K562 (cell line): ENCODE results near the gene C18orf63. TPM values are rescaled to one million over a fixed set of nuclear protein-coding genes. Genes with fewer than 3 reads are reported as not detected.

Source experiments
- ATAC-seq: fragments of 200-7000 bp; cut with Tn5 transposase; 3 replicates; pipeline ENCODE4 v1.9.1; 2020; ENCODE audit warnings: moderate library complexity
- BruUV-seq: library from RNA; stranded (reverse); fragments of 400-500 nt; replicated peaks from 2 replicates; lab custom pipeline; 2021; lab: Mats Ljungman, UMichigan
- CTCF ChIA-PET: fragments of 300-600 bp; formaldehyde crosslinking; extraction: SDS; loops from one replicate; lab custom pipeline; 2021; ENCODE audit warnings: low intra/inter-chr PET ratio; lab: Yijun Ruan, JAX
- POLR2A ChIA-PET: fragments of 300-600, 350-650 bp; sonication (Branson Sonifier 250); formaldehyde crosslinking; extraction: SDS; loops from one replicate; lab custom pipeline; 2021; ENCODE audit warnings: antibody characterized with exemption, inconsistent platforms; lab: Yijun Ruan, JAX
- DNase-seq, 4 experiments: peaks; one replicate each; pipeline versions ENCODE4 v3.0.0 to v3.0.0-alpha.2; 2011 to 2018; ENCODE audit warnings: low spot score in 3 of 4, mixed read lengths in 3 of 4; ENCODE audit errors: extremely low read depth in 1 of 4
- FAIRE-seq: peaks from 2 replicates; lab custom pipeline; 2011; peaks lifted over from hg19 to GRCh38; lab: Jason Lieb, UNC
- H2AFZ ChIP-seq: 2 replicates; pipeline ENCODE4 v1.6.0; 2011; ENCODE audit warnings: low read depth, low read length, control low read depth, inconsistent platforms
- H3K27ac ChIP-seq: fragments of 200-600 bp; 3 replicates; pipeline ENCODE4 v1.8.0; 2011; ENCODE audit warnings: low read depth, mild to moderate bottlenecking, control low read depth, inconsistent platforms, low read length, moderate library complexity, mixed read lengths; ENCODE audit errors: extremely low read depth
- H3K27me3 ChIP-seq, 2 experiments: fragments of 300-600 bp in 1 of 2; 2 replicates in 1 of 2; 3 replicates in 1 of 2; pipeline versions ENCODE4 v1.6.0 to v1.8.0; 2011; ENCODE audit warnings: inconsistent platforms in 2 of 2, low read length in 2 of 2, mild to moderate bottlenecking in 1 of 2, mixed read lengths in 1 of 2, moderate library complexity in 1 of 2; ENCODE audit not compliant: control insufficient read depth in 2 of 2, insufficient read depth in 2 of 2
- H3K36me3 ChIP-seq: fragments of 300-600 bp; 3 replicates; pipeline ENCODE4 v1.8.0; 2011; ENCODE audit warnings: mild to moderate bottlenecking, low read length, inconsistent platforms; ENCODE audit not compliant: control insufficient read depth, insufficient read depth
- H3K4me1 ChIP-seq, 2 experiments: fragments of 200-600 bp in 1 of 2; replicated peaks in 1 of 2; 2 replicates in 1 of 2; 3 replicates in 1 of 2; pipeline versions ENCODE4 v1.5.1 to v1.8.0; 2011; ENCODE audit warnings: inconsistent platforms in 2 of 2, low read length in 2 of 2, mild to moderate bottlenecking in 1 of 2, mixed read lengths in 1 of 2, moderate library complexity in 1 of 2; ENCODE audit not compliant: control insufficient read depth in 2 of 2, insufficient read depth in 2 of 2
- H3K4me2 ChIP-seq: 2 replicates; pipeline ENCODE4 v1.6.1; 2011; ENCODE audit warnings: low read length, control low read depth, inconsistent platforms, mixed read lengths; ENCODE audit not compliant: insufficient read depth
- H3K4me3 ChIP-seq: fragments of 200-600 bp; sonication (generic), shearing (Covaris generic); 2 replicates; pipeline ENCODE4 v1.5.1; 2016; ENCODE audit warnings: control low read depth, inconsistent platforms
- H3K79me2 ChIP-seq: fragments of 200-600 bp; 3 replicates; pipeline ENCODE4 v1.8.0; 2011; ENCODE audit warnings: low read length, inconsistent platforms; ENCODE audit not compliant: control insufficient read depth, insufficient read depth
- H3K9ac ChIP-seq, 2 experiments: 2 replicates each; pipeline versions ENCODE4 v1.6.0 to v1.6.1; 2011; ENCODE audit warnings: low read depth in 2 of 2, low read length in 2 of 2, control low read depth in 1 of 2, inconsistent platforms in 1 of 2, mild to moderate bottlenecking in 1 of 2, mixed read lengths in 1 of 2; ENCODE audit not compliant: insufficient read depth in 1 of 2
- H3K9me1 ChIP-seq: one replicate; pipeline ENCODE4 v1.6.0; 2011; ENCODE audit warnings: inconsistent platforms, mild to moderate bottlenecking, low read length, moderate library complexity; ENCODE audit not compliant: control insufficient read depth, insufficient read depth
- H3K9me3 ChIP-seq: replicated peaks from 2 replicates; pipeline ENCODE4 v1.5.1; 2011; ENCODE audit warnings: low read depth, low read length, inconsistent platforms; ENCODE audit not compliant: control insufficient read depth, insufficient read depth
- H4K20me1 ChIP-seq: replicated peaks from 2 replicates; pipeline ENCODE4 v1.6.1; 2011; ENCODE audit warnings: low read length, inconsistent platforms, mixed read lengths; ENCODE audit not compliant: control insufficient read depth, insufficient read depth
- ARID3A ChIP-seq: IDR thresholded peaks from 2 replicates; pipeline ENCODE4 v1.6.1; 2012; ENCODE audit warnings: low read depth, low read length, improper control_type of control experiment, borderline replicate concordance
- CBX1 ChIP-seq: sonication (generic); IDR thresholded peaks from 2 replicates; pipeline ENCODE4 v1.6.1; 2016; ENCODE audit warnings: antibody characterized with exemption, low read depth, mild to moderate bottlenecking
- ERF ChIP-seq: fragments of 450-650 bp; formaldehyde crosslinking; IDR thresholded peaks from 2 replicates; pipeline ENCODE4 v1.4.0; 2020; ENCODE audit warnings: mild to moderate bottlenecking, mixed read lengths
- HMGN3 ChIP-seq: IDR thresholded peaks from 2 replicates; pipeline ENCODE4 v1.6.1; 2011; ENCODE audit warnings: borderline replicate concordance, low read depth, mild to moderate bottlenecking, mixed read lengths, low read length; ENCODE audit not compliant: insufficient read length; ENCODE audit errors: extremely low read depth
- ILK ChIP-seq: fragments of 450-650 bp; IDR thresholded peaks from 2 replicates; pipeline ENCODE4 v1.6.1; 2016; ENCODE audit warnings: missing genetic modification characterization, low read depth, mild to moderate bottlenecking, missing compliant biosample characterization, moderate library complexity, borderline replicate concordance
- KAT2B ChIP-seq: IDR thresholded peaks from one replicate; pipeline ENCODE4 v1.6.1; 2012; ENCODE audit warnings: low read depth, mild to moderate bottlenecking, control low read depth, inconsistent platforms, low read length, moderate library complexity
- MECOM ChIP-seq: fragments of 250-450 bp; sonication (Bioruptor Pico); IDR thresholded peaks from 2 replicates; pipeline ENCODE4 v1.8.0; 2022; ENCODE audit warnings: inconsistent platforms
- MLLT1 ChIP-seq, 2 experiments: fragments of 450-650 bp; IDR thresholded peaks; 2 replicates each; pipeline ENCODE4 v1.6.1; 2016
- OTX1 ChIP-seq: fragments of 450-650 bp; formaldehyde crosslinking; IDR thresholded peaks from 2 replicates; pipeline ENCODE4 v1.4.0; 2022; ENCODE audit warnings: mild to moderate bottlenecking
- PML ChIP-seq: IDR thresholded peaks from 2 replicates; pipeline ENCODE4 v1.6.1; 2012; ENCODE audit warnings: low read length, inconsistent platforms
- POLR3A ChIP-seq: IDR thresholded peaks from 2 replicates; pipeline ENCODE4 v1.6.1; 2011; ENCODE audit warnings: borderline replicate concordance, mild to moderate bottlenecking, moderate library complexity; ENCODE audit not compliant: insufficient read length, insufficient read depth; ENCODE audit errors: extremely low read depth
- PYGO2 ChIP-seq: fragments of 450-650 bp; IDR thresholded peaks from 2 replicates; pipeline ENCODE4 v1.6.1; 2016; ENCODE audit warnings: mild to moderate bottlenecking, missing genetic modification characterization, moderate library complexity, missing compliant biosample characterization
- RAD21 ChIP-seq, 2 experiments: fragments of 250-450 bp in 1 of 2; fragments of 450-650 bp in 1 of 2; sonication (Bioruptor Pico) in 1 of 2; formaldehyde crosslinking in 1 of 2; IDR thresholded peaks in 1 of 2; conservative IDR thresholded peaks in 1 of 2; 2 replicates each; pipeline versions ENCODE4 v1.4.0 to v1.8.0; 2020 to 2022; ENCODE audit warnings: mild to moderate bottlenecking in 2 of 2, moderate library complexity in 1 of 2
- RBM17 ChIP-seq: fragments of 200-400 bp; formaldehyde crosslinking; IDR thresholded peaks from 2 replicates; pipeline ENCODE4 v1.6.1; 2017; ENCODE audit warnings: low read depth, mild to moderate bottlenecking, low read length, borderline replicate concordance
- TCF7L2 ChIP-seq: fragments of 150-350 bp; IDR thresholded peaks from 2 replicates; pipeline ENCODE4 v1.6.1; 2016; ENCODE audit warnings: low read depth, mild to moderate bottlenecking, low read length, moderate library complexity
- THAP7 ChIP-seq: fragments of 250-450 bp; sonication (Bioruptor Pico); IDR thresholded peaks from 2 replicates; pipeline ENCODE4 v1.5.0; 2021
- ZNF134 ChIP-seq: fragments of 250-450 bp; sonication (Bioruptor Pico); conservative IDR thresholded peaks from 2 replicates; pipeline ENCODE4 v1.4.0; 2020
- ZNF785 ChIP-seq: fragments of 250-450 bp; sonication (Bioruptor Pico); IDR thresholded peaks from 2 replicates; pipeline ENCODE4 v1.4.0; 2020; ENCODE audit warnings: mild to moderate bottlenecking
- WGBS: fragments of 100-300 bp; shearing (Covaris generic); methylation state at CpG from one replicate; pipeline ENCODE4 v1.1.6; 2016; ENCODE audit warnings: low coverage, mixed read lengths; ENCODE audit not compliant: insufficient coverage; ENCODE audit errors: missing lambda C conversion rate; 5-methylcytosine and 5-hydroxymethylcytosine counted together
- in situ Hi-C: fragments of 300-500 bp; cut with MboI; formaldehyde crosslinking; loops from 4 replicates; pipeline ENCODE4 v1.15.0; 2018; ENCODE audit warnings: inconsistent platforms, mixed read lengths
- intact Hi-C: fragments of 100-400 bp; cut with micrococcal nuclease; formaldehyde crosslinking; loops from 2 replicates; pipeline ENCODE4 v1.14.2; 2022
- polyA plus RNA-seq, 8 experiments: library from polyadenylated mRNA; depleted of rRNA in 4 of 8; stranded (reverse) in 5 of 8; unstranded in 3 of 8; fragments of >200 nt; fragmentation: Nextera tagmentation in 2 of 8; fragmentation: Illumina TruSeq in 1 of 8; extraction: Ambion mirVana in 2 of 8; extraction: Trizol in 1 of 8; gene quantifications; 2 replicates each; pipeline versions ENCODE4 v1.2.1 to v1.2.3, GENCODE V29; 2011 to 2014; ENCODE audit warnings: inconsistent platforms in 1 of 8, missing spikeins in 1 of 8
- total RNA-seq, 7 experiments: library from RNA; depleted of rRNA in 6 of 7; stranded (reverse); fragments of >200 nt in 6 of 7; fragmentation: Illumina TruSeq in 2 of 7; extraction: Trizol in 2 of 7; gene quantifications; 2 replicates each; pipeline versions ENCODE4 v1.2.1 to v1.2.3, GENCODE V29; 2011 to 2021; ENCODE audit warnings: low replicate concordance in 1 of 7

Gene C18orf63
- total and polyA plus RNA-seq, 9 of the 15 experiments (the other 6 are each of a cell fraction or from before 2014, with no cell fraction given): not detected

- no peaks in the 10 kb centered on the region for H3K79me2 ChIP-seq
- 0% methylated on average over 1 of the region's 1 CpG for WGBS
- H4K20me1 ChIP-seq: no peaks in the 10 kb centered on the region
- H3K27me3 ChIP-seq: no peaks in the 10 kb centered on the region
- no peak overlapping the region for H2AFZ ChIP-seq
- POLR2A ChIA-PET: no interaction called here
- H3K9me3 ChIP-seq: no peaks in the 10 kb centered on the region
- no peak for TF ChIP-seq OTX1 (CRISPR knock-in tag)
- no peak for TF ChIP-seq KAT2B
- no peak for TF ChIP-seq THAP7 (CRISPR knock-in tag)
- no peak for TF ChIP-seq ZNF134
- TF ChIP-seq POLR3A: no peak
- no peak for TF ChIP-seq MECOM (CRISPR knock-in tag)
- TF ChIP-seq CBX1: no peak
- no peak for TF ChIP-seq PYGO2 (tag)
- TF ChIP-seq PML: no peak
- no peak for TF ChIP-seq ARID3A
- no peak for TF ChIP-seq HMGN3
- TF ChIP-seq RBM17: no peak
- TF ChIP-seq ERF: no peak
- TF ChIP-seq RAD21 (CRISPR knock-in tag; conservative IDR thresholded peaks at IDR 0.05 in 1 of 2, IDR thresholded peaks at IDR 0.05 in 1 of 2): no peak
- TF ChIP-seq ILK (tag): no peak
- no peak for TF ChIP-seq MLLT1 (IDR thresholded peaks at IDR 0.05)
- no peak for TF ChIP-seq TCF7L2
- no peak for TF ChIP-seq ZNF785 (CRISPR knock-in tag)
- TF ChIP-seq, all 486 proteins: peak for 0
- Histone ChIP-seq H3K27ac (no peak overlapping the region), H3K36me3 (no peaks in the 10 kb centered on the region), H3K4me2 (no peak overlapping the region), H3K9me1 (no peaks in the 10 kb centered on the region), H3K4me3 (no peak overlapping the region), H3K4me1 (peaks cover 0 to 10% of the 10 kb centered on the region in 2 experiments; a peak in 2 of 5 replicates), H3K9ac (no peak overlapping the region)
- DNase-seq (no peak), FAIRE-seq (no peak), ATAC-seq (no peak)
- intact Hi-C loops (no loop called here), in situ Hi-C loops (no loop called here)
- BruUV-seq: no TSS peak
- CTCF ChIA-PET: no interaction called here
Observed at GRCh38 chr18:74333091-74333490, 17.5 kb downstream of the C18orf63 start.
